Stromal cell of bone marrow (primary cell): Measurements from ENCODE around the gene TAF11L2.
"Not testable (repeated sequence)": the region's sequence is repeated elsewhere in the genome, so short reads cannot be mapped to it uniquely, and the experiment has no call there.

Source experiments
- DNase-seq: peaks from one replicate; pipeline ENCODE4 v3.0.0-alpha.2; 2012; ENCODE audit warnings: low read depth

The TAF11L2 gene

GRCh38 chr5:17497931-17498330, at the start of gene TAF11L2:
Gene TAF11L2 (plus strand): TSS chr5:17498231.
- not testable (repeated sequence) for DNase-seq

- DNase-seq: peak; percentile 12
Measured at GRCh38 chr5:17448877-17449276, 49.2 kb upstream of the TAF11L2 start.

- DNase-seq: no peak
Measured at GRCh38 chr5:17452936-17453335, 45.1 kb upstream of the TAF11L2 start.

GRCh38 chr5:17455942-17456341, 42.1 kb upstream of the TAF11L2 start:
- no peak for DNase-seq

GRCh38 chr5:17461793-17462192, 36.2 kb upstream of the TAF11L2 start:
- DNase-seq: no peak

GRCh38 chr5:17463653-17464052, 34.4 kb upstream of the TAF11L2 start:
- no peak for DNase-seq

GRCh38 chr5:17470064-17470463, 28.0 kb upstream of the TAF11L2 start:
- no peak for DNase-seq

- DNase-seq: not testable (repeated sequence)
Measured at GRCh38 chr5:17475064-17475463, 23.0 kb upstream of the TAF11L2 start.

GRCh38 chr5:17477043-17477442, 21.0 kb upstream of the TAF11L2 start:
- no peak for DNase-seq

GRCh38 chr5:17477573-17478265, 20.3 kb upstream of the TAF11L2 start:
- no peak for DNase-seq

- no peak for DNase-seq
Measured at GRCh38 chr5:17481378-17481777, 16.7 kb upstream of the TAF11L2 start.

- no peak for DNase-seq
Measured at GRCh38 chr5:17482790-17483189, 15.2 kb upstream of the TAF11L2 start.

GRCh38 chr5:17486464-17487173, 11.4 kb upstream of the TAF11L2 start:
- not testable (repeated sequence) for DNase-seq

GRCh38 chr5:17487174-17487512, 10.9 kb upstream of the TAF11L2 start:
- no peak for DNase-seq

- DNase-seq: not testable (repeated sequence)
Measured at GRCh38 chr5:17491257-17491656, 6.8 kb upstream of the TAF11L2 start.

GRCh38 chr5:17492770-17493169, 5.3 kb upstream of the TAF11L2 start:
- no peak for DNase-seq

- no peak for DNase-seq
Measured at GRCh38 chr5:17497446-17497845, 585 bp upstream of the TAF11L2 start.

- DNase-seq: no peak
Measured at GRCh38 chr5:17511775-17512325, 13.8 kb downstream of the TAF11L2 start.

GRCh38 chr5:17517526-17517925, 19.5 kb downstream of the TAF11L2 start:
- not testable (repeated sequence) for DNase-seq

- DNase-seq: not testable (repeated sequence)
Measured at GRCh38 chr5:17518067-17518466, 20.0 kb downstream of the TAF11L2 start, which contains the start of gene TAF11L3. Gene TAF11L3 (plus strand): TSS chr5:17518367.

- not testable (repeated sequence) for DNase-seq
Measured at GRCh38 chr5:17519508-17519907, 21.5 kb downstream of the TAF11L2 start.

GRCh38 chr5:17521501-17521900, 23.5 kb downstream of the TAF11L2 start, which contains the start of gene TAF11L4:
Gene TAF11L4 (plus strand): TSS chr5:17521801.
- DNase-seq: not testable (repeated sequence)

- DNase-seq: not testable (repeated sequence)
Measured at GRCh38 chr5:17524935-17525334, 26.9 kb downstream of the TAF11L2 start, which contains the start of gene TAF11L5. Gene TAF11L5 (plus strand): TSS chr5:17525235.
